Cardiac fibroblast (primary cell): ENCODE measurements around the gene CFAP251.

Experiments
- DNase-seq, 2 donors: peaks; one replicate each; pipeline versions ENCODE4 v3.0.0 to v3.0.0-alpha.2; 2010; ENCODE audit warnings: low read depth in 2 of 2
- H3K4me3 ChIP-seq, 2 donors: replicated peaks in 1 of 2; 1 replicate in 1 of 2; 2 replicates in 1 of 2; pipeline ENCODE4 v1.5.1; 2011; ENCODE audit warnings: low read depth in 2 of 2, low read length in 2 of 2, mild to moderate bottlenecking in 2 of 2, moderate library complexity in 1 of 2
- TF ChIP-seq, protein P1 (sequence below): IDR thresholded peaks from one replicate; pipeline ENCODE4 v1.5.1; 2011; ENCODE audit warnings: low read depth, mild to moderate bottlenecking, low read length, inconsistent platforms

The CFAP251 gene

DNA sequence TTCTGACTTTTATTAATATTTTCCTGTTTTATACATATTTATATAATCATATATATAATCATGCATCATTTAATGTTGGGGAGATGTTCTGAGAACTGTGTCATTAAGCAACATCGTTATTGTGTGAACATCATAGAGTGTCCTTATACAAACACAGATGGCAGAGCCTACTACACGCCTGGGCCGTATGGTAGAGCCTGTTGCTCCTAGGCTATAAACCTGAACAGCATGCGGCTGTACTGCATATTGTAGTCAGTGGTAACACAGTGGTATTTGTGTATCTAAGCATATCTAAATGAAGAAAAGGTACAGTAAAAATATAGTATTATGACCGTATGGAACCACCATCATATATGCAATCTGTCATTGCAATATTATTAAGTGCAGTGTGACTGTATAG is 58.6 kb downstream of the CFAP251 start:
- TF ChIP-seq, protein P1, sequence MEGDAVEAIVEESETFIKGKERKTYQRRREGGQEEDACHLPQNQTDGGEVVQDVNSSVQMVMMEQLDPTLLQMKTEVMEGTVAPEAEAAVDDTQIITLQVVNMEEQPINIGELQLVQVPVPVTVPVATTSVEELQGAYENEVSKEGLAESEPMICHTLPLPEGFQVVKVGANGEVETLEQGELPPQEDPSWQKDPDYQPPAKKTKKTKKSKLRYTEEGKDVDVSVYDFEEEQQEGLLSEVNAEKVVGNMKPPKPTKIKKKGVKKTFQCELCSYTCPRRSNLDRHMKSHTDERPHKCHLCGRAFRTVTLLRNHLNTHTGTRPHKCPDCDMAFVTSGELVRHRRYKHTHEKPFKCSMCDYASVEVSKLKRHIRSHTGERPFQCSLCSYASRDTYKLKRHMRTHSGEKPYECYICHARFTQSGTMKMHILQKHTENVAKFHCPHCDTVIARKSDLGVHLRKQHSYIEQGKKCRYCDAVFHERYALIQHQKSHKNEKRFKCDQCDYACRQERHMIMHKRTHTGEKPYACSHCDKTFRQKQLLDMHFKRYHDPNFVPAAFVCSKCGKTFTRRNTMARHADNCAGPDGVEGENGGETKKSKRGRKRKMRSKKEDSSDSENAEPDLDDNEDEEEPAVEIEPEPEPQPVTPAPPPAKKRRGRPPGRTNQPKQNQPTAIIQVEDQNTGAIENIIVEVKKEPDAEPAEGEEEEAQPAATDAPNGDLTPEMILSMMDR = no peak
- DNase-seq = no peak
- no peak overlapping the region for H3K4me3 ChIP-seq

DNA sequence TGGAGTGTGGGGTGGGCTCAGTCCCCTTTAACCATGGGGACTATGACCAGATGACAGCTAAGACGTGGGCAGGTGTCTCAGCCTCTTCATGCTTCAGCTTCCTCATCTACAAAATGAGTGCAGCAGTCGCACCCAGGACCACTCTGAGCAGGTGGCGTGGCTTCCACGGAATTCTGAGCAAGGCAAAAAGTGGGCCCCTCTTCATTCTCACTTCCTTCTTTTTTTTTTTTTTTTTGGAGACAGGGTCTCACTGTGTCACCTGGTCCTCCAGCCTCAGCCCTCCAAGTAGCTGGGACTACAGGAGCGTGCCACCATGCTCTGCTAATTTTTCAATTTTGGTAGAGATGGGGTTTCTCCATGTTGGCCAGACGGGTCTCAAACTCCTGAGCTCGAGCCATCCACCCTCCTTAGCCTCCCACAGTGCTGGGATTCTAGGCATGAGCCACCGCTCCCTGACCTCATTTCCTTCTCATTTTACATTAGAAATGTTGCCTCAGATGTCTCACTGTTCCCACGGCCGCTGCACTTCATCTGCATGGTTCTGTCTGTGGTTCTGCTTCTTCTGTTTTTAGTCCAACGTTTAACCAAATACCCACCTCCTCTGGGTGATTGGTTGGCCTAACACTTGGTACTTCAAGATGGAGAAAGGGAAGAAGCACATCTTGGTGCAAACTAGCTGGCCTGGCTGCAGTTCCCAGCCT is 61.9 kb downstream of the CFAP251 start:
- TF ChIP-seq, protein P1 = no peak
- H3K4me3 ChIP-seq = no peak overlapping the region
- peak; percentile 22 to 29 for DNase-seq

DNA sequence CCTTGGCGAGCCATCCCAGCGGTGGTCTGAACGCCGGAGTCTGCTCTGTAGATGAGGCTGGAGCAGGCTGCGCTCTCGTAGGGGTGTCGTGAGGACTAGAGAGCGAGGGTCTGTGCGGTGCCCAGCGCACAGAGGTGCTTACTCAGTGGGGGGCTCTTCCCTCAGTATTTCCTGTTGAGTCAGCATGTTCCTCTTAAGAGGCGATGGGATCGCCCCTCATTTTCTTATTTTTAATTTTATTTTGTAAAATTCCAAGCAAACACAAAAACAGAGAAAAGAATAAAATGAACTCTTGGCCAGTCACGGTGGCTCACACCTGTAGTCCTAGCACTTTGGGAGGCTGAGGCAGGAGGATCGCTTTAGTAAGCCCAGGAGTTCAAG is 62.5 kb downstream of the CFAP251 start:
- H3K4me3 ChIP-seq = no peak overlapping the region
- DNase-seq = no peak
- TF ChIP-seq, protein P1 = no peak

DNA sequence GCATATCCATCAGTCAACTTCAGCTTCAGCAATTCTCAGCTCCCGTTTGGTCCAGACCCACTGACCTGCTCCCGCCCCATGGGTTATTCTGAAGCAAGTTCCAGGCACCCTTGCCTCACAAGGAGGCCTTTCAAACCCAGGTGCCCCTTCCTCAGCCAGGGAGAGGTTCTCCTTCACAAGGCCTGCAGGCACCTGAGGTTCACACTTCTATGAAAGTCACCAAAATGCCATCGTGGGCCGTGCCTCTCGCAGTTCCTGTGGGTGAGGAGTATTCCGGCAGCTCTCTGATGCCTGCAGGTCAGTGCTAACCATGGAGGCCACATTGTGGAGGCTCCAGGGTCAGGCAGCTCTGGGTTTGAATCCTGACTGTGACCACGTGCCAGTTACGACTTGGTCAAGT is 63.1 kb downstream of the CFAP251 start:
- TF ChIP-seq, protein P1 = no peak
- no peak for DNase-seq
- H3K4me3 ChIP-seq = no peak overlapping the region

DNA sequence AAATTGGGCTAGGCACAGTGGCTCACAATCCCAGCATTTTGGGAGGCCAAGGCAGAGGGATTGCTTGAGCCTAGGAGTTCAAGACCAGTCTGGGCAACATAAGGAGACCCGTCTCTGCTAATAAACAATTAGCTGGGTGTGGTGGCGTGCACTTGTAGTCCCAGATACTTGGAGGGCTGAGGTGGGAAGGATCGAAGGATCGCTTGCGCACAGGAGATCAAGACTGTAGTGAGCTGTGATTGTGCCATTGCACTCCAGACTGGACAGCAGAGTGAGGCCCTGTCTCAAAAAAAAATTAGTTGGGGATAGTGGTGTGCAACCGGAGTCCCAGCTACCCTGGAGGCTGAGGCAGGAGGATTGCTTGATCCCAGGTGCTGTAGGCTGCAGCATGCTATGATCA is 64.6 kb downstream of the CFAP251 start:
- TF ChIP-seq, protein P1 = no peak
- no peak overlapping the region for H3K4me3 ChIP-seq
- DNase-seq = no peak

DNA sequence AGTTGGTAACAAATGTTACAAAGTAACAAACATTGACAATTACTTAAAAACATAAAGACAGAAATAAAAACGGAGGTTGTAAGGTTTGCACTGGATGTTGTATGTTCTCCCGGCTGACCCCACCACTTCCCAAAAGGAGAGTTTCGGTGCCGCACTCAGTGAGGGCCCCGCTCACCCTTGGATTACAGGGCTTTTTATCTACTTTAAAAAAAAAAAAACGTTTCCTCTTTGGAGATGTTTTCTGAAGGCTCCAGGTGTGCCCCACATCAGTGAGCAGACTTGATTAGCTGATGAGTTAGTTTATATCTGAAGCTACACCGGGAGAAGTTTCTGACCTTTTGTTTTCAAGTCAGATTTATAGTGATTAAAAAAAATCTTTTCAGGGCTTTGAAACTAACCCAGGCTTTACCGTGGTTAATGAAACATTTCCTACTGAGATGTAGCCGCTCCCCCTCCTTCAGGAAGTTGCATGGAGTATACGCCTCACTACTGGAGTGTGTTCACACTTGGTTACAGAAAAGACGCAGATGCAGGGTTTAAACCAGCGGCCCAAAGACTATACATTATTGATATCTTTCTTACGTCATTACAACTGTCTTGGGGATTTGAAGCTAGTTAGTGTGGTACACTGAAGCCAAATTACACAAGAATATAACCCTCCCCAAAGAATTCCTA is 65.3 kb downstream of the CFAP251 start:
- TF ChIP-seq, protein P1 = no peak
- DNase-seq = peak in 1 of 2 donors; percentile 44
- no peak overlapping the region for H3K4me3 ChIP-seq
